ENCODE data around the gene CDH13.

DNA sequence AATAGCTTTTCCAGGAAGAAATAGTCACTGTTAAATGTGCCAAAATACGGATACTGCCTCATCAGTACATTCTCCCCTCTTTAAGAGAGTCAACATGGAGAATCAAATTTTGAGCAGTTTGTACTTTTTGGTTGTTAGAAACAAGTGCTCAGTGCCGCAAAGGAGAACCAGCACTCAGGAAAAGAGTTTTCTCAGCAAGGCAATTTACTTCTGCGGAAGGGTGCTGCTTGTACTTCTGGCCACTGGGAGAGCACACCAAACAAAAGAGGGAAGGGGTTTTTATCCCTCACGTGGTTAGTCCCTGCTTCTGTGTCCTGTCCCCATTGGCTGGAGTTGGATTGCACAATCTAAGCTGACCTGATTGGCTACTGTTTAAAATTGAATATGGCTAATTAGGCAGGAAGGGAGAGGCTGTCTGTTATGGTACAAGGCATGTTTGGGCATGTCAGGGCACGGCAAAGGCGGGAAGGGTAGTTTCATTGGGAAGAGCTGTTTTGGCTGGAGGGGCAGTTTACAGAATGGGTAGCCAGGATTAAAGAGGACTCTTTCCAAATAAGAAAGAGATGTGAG is 499.3 kb downstream of the CDH13 start:
- TF ChIP-seq, protein P1, sequence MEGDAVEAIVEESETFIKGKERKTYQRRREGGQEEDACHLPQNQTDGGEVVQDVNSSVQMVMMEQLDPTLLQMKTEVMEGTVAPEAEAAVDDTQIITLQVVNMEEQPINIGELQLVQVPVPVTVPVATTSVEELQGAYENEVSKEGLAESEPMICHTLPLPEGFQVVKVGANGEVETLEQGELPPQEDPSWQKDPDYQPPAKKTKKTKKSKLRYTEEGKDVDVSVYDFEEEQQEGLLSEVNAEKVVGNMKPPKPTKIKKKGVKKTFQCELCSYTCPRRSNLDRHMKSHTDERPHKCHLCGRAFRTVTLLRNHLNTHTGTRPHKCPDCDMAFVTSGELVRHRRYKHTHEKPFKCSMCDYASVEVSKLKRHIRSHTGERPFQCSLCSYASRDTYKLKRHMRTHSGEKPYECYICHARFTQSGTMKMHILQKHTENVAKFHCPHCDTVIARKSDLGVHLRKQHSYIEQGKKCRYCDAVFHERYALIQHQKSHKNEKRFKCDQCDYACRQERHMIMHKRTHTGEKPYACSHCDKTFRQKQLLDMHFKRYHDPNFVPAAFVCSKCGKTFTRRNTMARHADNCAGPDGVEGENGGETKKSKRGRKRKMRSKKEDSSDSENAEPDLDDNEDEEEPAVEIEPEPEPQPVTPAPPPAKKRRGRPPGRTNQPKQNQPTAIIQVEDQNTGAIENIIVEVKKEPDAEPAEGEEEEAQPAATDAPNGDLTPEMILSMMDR (IDR thresholded peaks at IDR 0.05), result no peak
- no peak for TF ChIP-seq ZFX (IDR thresholded peaks at IDR 0.05; ENCODE audit: borderline replicate concordance)
